Muscle layer of duodenum (tissue), 2 donors: ENCODE results near the gene DUSP1.

Source experiments
- H3K27ac ChIP-seq: one replicate; pipeline ENCODE4 v1.7.0; 2013; ENCODE audit warnings: mild to moderate bottlenecking, low read length
- H3K27me3 ChIP-seq: one replicate; pipeline ENCODE4 v1.7.0; 2013; ENCODE audit warnings: low read depth, mild to moderate bottlenecking, control low read depth, low read length
- H3K36me3 ChIP-seq, 2 donors: one replicate each; pipeline ENCODE4 v1.7.0; 2013; ENCODE audit warnings: low read length in 2 of 2, control low read depth in 1 of 2, mild to moderate bottlenecking in 1 of 2; ENCODE audit not compliant: insufficient read depth in 2 of 2, control insufficient read depth in 1 of 2
- H3K4me1 ChIP-seq, 2 donors: one replicate each; pipeline ENCODE4 v1.7.0; 2013; ENCODE audit warnings: low read length in 2 of 2, mild to moderate bottlenecking in 2 of 2, control low read depth in 1 of 2, moderate library complexity in 1 of 2; ENCODE audit not compliant: insufficient read depth in 2 of 2, control insufficient read depth in 1 of 2
- H3K4me3 ChIP-seq, 2 donors: one replicate each; pipeline ENCODE4 v1.7.0; 2013; ENCODE audit warnings: low read length in 2 of 2, low read depth in 1 of 2, mild to moderate bottlenecking in 1 of 2
- H3K9me3 ChIP-seq, 2 donors: one replicate each; pipeline ENCODE4 v1.7.0; 2013; ENCODE audit warnings: low read length in 2 of 2, control low read depth in 1 of 2, mild to moderate bottlenecking in 1 of 2; ENCODE audit not compliant: control insufficient read depth in 1 of 2
- donor health status: healthy.

Gene DUSP1

DNA sequence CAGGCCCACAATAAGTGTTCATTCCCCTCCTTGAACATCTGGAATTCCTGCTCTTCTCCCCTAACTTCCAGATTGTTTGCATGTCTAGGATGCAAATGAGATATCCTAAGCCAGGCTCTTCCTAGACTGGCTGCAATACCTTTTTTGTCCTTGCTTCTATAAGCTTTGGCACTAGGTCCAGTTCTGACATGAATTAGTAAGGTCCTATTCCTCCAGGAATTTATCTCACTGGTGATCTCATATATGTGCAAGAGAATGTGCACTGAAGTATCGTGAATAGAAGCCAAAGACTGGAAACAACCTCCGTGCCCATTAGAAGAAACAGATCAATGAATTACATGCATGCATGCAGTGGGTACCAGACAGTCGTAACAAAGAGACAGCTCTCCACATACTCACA lies 25.2 kb downstream of the DUSP1 start:
- Histone ChIP-seq H3K36me3 (no peaks in the 10 kb centered on the region), H3K4me3 (no peak overlapping the region), H3K27me3 (no peaks in the 10 kb centered on the region), H3K9me3 (peaks cover 0 to 4% of the 10 kb centered on the region in 2 donors), H3K4me1 (peaks cover 0 to 20% of the 10 kb centered on the region in 2 donors), H3K27ac (peak overlapping the region; percentile 75)

DNA sequence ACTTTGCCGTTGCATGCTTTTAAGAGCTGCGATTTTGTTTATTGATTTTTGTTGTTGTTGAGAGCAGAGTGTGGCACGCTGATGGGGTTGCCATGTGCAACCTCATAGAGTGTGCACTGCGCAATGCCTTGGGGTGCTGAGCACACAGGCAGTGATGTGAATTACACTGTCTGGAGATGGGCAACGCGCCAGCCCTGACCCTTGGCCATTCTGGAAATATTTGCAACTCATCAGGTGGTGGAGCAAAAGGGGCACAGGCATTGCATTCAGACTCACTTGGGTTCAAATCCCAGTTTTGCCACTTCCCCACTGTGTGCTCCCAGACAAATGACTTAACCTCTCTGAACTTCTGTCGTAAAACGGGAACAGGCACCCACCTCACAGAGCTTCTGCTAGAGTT lies 25.6 kb downstream of the DUSP1 start:
- no peaks in the 10 kb centered on the region for H3K27me3 ChIP-seq
- no peaks in the 10 kb centered on the region for H3K36me3 ChIP-seq
- H3K27ac ChIP-seq: no peak overlapping the region
- H3K9me3 ChIP-seq: peaks cover 0 to 4% of the 10 kb centered on the region in 2 donors
- no peak overlapping the region for H3K4me3 ChIP-seq
- H3K4me1 ChIP-seq: peaks cover 0 to 20% of the 10 kb centered on the region in 2 donors

DNA sequence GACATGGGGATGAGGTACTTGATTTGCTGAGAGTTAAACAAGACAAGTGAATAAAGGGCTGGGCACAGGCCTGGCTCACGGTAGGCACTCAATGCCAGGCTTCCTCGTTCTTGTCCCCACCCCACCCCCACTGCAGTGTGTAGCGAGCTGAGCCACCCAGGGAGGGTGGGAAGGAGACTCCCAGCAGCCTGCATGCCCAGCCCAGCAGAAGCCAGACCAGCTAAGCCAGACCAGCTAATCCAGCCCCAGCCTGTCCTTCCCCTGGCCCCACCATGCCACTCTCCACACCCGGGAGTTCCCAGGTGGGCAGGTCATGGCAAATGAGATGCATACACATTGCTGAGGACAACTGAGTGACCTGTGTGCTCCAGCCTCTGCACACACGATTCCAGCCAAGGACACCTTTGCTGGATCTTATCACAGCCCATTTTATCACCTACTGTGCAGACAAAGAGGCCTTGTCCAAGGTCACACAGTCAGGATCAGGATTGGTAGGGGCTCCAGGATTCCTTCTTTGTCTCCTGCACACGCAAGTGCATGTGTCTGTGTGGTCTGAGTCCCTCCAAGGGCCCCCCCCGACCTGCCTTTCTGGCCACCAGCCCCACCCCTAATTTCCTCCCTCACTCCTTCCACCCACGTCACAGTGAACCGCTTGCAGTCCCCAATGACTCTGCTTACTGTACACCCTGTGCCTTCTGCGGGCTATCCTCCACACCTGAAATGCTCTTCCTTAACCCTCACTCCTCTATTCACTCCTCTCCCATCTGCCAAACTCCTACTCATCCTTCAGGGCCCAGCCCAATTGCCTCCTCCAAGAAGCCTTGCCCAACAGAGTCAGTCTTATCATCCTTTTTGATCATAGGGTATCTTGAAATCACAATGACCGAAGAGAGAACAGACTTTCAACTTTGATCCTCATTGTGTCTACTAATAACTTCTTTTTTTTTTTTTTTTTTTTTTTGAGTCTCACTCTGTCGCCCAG lies 26.6 kb downstream of the DUSP1 start:
- Histone ChIP-seq H3K27ac (no peak overlapping the region), H3K4me3 (no peak overlapping the region), H3K27me3 (no peaks in the 10 kb centered on the region), H3K9me3 (peaks cover 0 to 4% of the 10 kb centered on the region in 2 donors), H3K4me1 (peaks cover 0 to 18% of the 10 kb centered on the region in 2 donors), H3K36me3 (no peaks in the 10 kb centered on the region)

DNA sequence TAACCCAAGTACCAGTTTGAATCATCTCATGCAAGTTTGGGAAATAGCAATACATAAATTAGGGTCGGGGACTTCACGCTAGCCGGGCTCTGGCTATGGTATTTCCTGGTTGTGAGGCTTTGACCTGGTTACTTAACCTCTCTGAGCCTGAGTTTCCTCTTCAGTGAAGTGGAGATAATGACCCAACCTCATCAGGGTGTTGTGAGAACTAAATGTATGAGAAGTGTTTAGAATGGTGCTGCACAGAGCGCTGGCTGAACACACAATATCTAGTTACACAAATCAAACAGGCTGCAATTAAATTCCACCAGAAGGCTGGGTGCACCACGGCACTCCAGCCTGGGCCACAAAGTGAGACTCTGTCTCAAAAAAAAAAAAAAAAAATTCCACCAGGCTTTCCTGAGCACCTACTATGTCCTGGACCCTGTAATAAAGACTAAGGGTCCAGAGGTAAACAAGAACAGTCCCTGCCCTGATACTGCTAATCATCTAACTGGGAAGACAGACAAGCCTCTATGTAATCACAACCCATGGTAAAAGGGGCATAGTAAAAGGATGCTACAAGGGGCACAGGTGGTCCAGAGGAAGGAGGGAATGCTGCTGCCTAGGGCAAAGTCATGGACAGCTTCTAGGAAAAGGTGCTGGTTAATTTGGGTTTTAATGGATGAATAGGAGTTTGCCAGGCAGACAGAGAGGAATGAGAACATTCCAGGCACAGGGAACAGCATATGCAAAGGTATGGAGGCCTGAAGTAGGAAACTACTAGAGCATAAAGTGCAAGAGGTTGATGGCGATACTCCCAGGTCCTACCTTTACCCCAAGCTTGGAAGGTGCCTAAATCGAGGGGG lies 27.7 kb downstream of the DUSP1 start:
- no peak overlapping the region for H3K27ac ChIP-seq
- H3K36me3 ChIP-seq: no peaks in the 10 kb centered on the region
- no peak overlapping the region for H3K4me3 ChIP-seq

DNA sequence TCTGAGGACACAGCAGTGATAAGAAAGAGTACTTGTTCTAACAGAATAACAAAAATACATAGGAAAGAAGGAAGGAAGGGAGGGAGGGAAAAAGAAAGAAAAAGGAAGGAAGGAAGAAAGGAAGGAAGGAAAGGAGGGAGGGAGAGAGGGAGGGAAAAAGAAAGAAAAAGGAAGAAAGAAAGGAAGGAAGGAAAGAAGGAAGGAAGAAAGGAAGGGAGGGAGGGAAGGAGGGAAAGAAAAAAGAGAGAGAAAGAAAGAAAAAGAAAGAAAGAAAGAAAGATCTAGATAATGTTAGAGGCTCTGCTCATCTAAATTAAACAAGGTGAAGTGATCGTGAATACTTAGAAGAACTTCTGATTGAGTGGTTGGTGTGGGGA lies 29.8 kb downstream of the DUSP1 start:
- no peaks in the 10 kb centered on the region for H3K9me3 ChIP-seq
- H3K27ac ChIP-seq: peak overlapping the region; percentile 78
- H3K27me3 ChIP-seq: no peaks in the 10 kb centered on the region
- peaks cover 0 to 9% of the 10 kb centered on the region in 2 donors for H3K4me1 ChIP-seq
- no peaks in the 10 kb centered on the region for H3K36me3 ChIP-seq
- no peak overlapping the region for H3K4me3 ChIP-seq

More for the DNA sequence above, 27.7 kb downstream of the DUSP1 start:
- Histone ChIP-seq H3K27me3 (no peaks in the 10 kb centered on the region), H3K4me1 (peaks cover 0 to 10% of the 10 kb centered on the region in 2 donors), H3K9me3 (peaks cover 0 to 4% of the 10 kb centered on the region in 2 donors)

DNA sequence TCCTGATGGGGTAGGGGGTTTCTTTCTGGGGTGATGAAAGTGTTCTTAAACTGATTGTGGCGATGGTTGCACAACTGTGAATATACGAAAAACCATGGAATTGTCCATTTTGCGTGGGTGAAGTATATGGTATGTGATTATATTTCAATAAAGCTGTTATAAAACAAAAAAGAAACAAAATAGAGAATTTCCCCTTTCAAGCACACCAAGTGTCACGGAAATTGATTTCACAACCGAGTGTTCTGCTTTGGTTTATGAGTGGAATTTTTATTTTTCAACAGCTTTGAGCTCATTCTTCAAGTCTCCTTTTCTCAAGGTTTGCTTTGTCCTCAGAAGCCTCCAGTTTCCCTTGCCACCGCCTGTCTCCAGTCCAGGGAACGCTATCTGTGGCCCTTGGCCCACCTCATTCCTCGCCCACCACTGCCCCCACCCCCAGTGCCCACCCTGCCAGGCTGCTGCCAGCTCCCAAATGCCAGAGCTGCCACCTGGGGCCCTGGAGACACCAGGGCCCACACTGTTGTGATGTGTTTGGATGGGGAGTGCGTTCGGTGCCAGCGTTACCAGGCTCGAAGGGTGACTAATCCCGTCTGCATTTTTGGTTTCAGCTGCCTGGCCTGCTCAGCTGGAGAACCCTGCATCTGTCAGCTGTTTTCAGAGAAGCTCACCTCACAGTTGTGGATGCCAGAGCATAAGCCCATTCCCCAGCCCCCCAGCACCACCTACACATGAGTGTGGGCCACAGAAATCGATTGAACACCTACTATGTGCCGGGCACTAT lies 30.4 kb downstream of the DUSP1 start:
- peaks cover 0 to 3% of the 10 kb centered on the region in 2 donors for H3K4me1 ChIP-seq
- no peak overlapping the region for H3K4me3 ChIP-seq
- peak overlapping the region; percentile 78 for H3K27ac ChIP-seq
- H3K36me3 ChIP-seq: no peaks in the 10 kb centered on the region
- no peaks in the 10 kb centered on the region for H3K27me3 ChIP-seq
- H3K9me3 ChIP-seq: no peaks in the 10 kb centered on the region

DNA sequence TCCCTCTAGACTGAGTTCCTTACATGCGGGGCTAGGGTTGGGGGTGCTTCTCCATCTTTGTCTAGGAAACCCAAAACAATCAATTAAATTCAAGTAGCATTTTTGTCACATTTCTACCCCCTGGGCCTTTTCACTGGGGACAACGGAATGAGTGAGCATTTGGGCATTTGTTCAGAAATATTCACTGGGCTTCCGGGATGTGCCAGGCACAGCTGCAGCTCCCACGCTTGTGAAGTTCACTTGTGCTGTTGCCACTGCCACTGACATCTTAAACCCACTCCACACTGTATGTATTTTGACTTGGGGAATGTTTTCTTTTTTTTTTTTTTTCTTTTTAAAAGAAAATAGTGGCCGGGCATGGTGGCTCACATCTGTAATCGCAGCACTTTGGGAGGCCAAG lies 31.6 kb downstream of the DUSP1 start:
- H3K27ac ChIP-seq: peak overlapping the region; percentile 63
- H3K9me3 ChIP-seq: no peaks in the 10 kb centered on the region
- H3K27me3 ChIP-seq: no peaks in the 10 kb centered on the region
- H3K36me3 ChIP-seq: no peaks in the 10 kb centered on the region
- H3K4me1 ChIP-seq: peaks cover 0 to 7% of the 10 kb centered on the region in 2 donors
- H3K4me3 ChIP-seq: no peak overlapping the region

DNA sequence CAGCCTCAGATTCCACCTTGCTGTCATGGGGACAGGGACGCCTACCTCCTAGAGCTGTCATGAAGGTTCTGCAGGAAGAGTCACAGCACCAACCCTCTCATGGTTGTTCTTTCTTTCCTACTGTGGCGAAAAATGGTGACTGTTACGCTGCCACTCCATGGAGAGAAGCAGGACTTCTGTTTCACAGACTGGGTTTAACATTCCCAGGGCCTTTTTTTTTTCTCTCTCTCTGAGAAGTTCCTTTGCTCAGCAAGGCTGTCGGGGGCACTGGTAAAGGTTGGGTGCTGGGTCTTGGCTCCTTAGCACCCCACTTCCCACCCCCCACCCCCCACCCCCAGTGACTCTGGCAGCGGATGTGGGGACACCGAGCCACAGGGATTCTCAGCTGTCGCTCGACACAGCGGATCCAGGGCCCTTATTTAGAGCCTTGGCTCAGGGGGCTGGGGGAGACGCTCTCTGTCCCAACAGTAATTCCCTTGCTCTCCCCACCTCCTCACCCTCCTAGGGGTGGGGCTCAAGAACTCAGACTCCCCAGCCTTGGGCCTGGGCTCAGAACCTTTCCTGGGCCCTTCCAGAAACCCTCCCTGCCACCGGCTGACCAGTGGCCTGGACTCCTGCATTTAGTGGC lies 34.4 kb downstream of the DUSP1 start:
- Histone ChIP-seq H3K27me3 (no peaks in the 10 kb centered on the region), H3K4me1 (peaks cover 10 to 17% of the 10 kb centered on the region in 2 donors), H3K36me3 (no peaks in the 10 kb centered on the region), H3K27ac (peak overlapping the region; percentile 64), H3K9me3 (no peaks in the 10 kb centered on the region), H3K4me3 (no peak overlapping the region)

DNA sequence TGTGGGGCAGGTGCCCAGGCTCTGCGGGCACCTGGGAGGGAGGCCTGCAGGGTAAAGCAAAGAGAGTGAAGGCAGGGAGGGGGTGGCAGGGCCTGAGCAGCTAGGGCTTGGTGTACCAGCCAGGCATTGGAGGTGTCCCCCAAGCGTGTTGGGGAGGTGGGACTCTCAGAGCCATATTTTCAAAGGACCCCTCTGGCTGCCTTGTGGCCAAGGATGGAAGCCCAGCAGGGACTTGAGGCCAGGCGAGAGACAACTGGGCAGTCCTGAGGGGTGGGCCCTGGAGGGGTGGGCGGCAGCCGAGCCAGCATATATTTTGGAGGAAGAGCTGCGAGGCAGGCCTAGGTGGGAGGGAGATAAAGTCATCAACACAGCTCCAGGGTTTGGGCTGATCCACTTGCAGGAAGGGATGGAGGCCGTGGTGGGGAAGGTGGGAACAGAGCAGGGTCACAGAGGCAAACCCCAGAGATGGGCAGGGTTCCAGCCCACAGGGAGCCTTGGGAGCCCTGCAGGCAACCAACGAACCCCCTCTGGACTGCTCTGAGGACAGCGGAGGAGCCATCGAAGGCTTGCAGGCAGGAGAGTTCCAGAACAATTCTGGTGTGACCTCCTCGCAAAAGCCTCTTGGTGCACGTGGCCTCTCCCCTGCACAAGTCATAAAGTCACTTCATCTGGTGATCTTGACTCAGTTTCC lies 35.7 kb downstream of the DUSP1 start:
- H3K27me3 ChIP-seq: no peaks in the 10 kb centered on the region
- peak overlapping the region; percentile 61 for H3K27ac ChIP-seq
- H3K36me3 ChIP-seq: no peaks in the 10 kb centered on the region
- peaks cover 10 to 17% of the 10 kb centered on the region in 2 donors for H3K4me1 ChIP-seq
- no peak overlapping the region for H3K4me3 ChIP-seq
- H3K9me3 ChIP-seq: no peaks in the 10 kb centered on the region

DNA sequence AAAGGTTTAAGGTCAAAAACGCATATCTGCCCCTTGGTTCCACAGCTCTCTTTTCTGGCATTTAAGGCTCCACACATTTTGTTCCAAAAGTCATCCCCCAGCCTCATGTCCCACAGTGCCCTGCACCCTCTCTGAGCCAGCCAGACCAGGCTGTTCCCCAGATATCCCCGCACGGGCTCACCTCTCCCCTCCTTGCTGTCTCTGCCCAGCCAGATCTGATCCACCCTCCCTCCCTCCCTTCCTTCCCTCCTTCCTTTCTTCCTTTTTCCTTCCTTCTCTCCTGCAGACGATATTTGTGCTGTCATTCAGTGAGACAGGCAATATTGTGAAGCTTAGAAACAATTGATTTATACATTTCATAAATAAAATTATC lies 37.0 kb downstream of the DUSP1 start:
- H3K27me3 ChIP-seq: no peaks in the 10 kb centered on the region
- peaks cover 10 to 17% of the 10 kb centered on the region in 2 donors for H3K4me1 ChIP-seq
- H3K4me3 ChIP-seq: no peak overlapping the region
- H3K9me3 ChIP-seq: no peaks in the 10 kb centered on the region
- H3K27ac ChIP-seq: peak overlapping the region; percentile 98
- no peaks in the 10 kb centered on the region for H3K36me3 ChIP-seq
